HG03103 (cell line): Measurements from ENCODE around the gene CD59.
A peak's percentile ranks its signal among the peaks of the same experiment; 100 is the strongest.
"Not testable (repeated sequence)": the region's sequence is repeated elsewhere in the genome, so short reads cannot be mapped to it uniquely, and the experiment has no call there.

Experiments used
- ATAC-seq: cut with Tn5 transposase; IDR thresholded peaks from one replicate; pipeline ENCODE4 v1.9.1; 2021; ENCODE audit warnings: low read depth; ENCODE audit not compliant: unreplicated experiment

The CD59 gene

DNA sequence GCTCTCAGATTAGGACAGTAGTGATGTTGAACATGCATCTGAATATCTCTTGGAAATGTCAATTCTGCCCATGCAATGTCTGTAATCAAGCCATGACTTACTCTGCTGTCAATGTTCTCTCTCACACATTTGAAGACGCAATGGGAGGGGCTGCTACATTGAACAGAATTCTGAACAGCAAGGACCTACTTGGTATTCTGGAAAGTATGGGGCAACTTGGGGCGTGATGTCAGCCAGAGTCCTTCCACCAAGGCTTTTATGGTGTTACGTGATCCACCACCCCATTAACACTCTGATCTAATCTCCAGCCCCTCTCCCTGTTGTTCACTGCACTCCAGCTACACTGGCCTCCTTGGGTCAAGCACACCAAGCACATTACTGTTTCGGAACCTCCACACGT lies 7.1 kb upstream of the CD59 start:
- ATAC-seq = no peak

DNA sequence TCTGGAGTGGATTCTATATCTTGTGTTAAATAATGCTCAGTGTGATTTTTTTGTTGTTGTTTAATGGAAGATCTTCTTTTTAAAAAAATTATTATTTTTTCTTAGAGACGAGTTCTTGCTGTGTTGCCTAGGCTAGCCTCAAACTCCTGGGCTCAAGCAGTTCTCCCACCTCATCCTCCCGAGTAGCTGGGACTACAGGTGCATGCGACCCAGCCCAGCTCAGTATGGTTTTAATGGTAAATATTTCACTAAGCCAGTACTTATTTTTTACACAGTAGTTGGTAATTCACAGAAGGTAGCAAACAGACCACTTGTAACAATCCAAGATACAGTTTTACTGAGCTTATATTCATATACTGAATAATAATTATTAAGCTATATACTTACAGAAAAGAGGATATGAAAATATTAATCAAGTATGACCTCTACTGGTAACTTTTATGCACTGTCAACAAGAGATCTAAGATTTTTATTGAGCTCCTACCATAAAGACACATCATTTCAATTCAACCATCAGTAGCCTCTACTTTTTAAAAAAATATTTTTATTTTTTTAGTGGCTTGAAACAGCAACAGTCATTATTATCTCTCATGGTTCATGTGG lies 6.1 kb upstream of the CD59 start:
- ATAC-seq = no peak

DNA sequence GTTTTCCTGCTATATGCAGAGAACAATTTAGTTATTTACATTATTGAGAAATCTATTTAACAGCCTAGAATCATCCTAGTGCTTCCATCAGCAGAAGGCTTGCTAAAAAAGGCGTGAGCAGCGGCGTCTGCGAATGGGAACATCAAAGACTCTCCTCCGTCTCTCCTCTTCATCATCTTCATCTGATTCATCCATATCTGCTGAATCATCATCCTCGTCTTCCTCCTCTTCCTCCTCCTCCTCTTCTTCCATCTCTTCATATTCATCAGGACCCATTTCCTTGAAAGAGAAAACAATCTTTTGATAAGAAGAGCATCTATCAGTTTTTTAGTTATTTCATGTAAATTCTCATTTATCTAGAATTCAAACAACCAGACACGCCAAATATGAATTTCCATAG lies 5.6 kb upstream of the CD59 start:
- no peak for ATAC-seq

DNA sequence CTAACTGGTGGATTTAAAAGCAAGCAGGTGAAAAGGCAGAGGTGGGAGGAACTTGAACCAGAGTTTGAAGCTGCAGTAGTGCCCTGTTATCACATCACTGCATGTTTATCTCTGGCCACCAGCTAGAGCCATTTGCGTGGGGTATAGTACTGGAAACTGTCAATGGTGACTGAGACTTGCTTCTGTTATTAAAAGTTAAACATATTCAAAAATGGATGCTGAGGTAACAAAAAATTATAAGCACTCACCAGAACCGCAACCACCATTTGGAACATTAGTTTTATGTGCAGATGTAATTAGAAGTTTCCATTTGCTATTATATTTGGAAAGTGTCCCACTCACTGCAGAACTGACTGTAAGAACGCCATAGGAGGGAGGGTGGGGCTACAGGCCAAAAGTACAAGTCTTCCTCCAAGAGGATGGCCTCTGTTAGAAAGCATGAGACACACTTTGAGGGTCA lies 1.2 kb upstream of the CD59 start:
- ATAC-seq = no peak

DNA sequence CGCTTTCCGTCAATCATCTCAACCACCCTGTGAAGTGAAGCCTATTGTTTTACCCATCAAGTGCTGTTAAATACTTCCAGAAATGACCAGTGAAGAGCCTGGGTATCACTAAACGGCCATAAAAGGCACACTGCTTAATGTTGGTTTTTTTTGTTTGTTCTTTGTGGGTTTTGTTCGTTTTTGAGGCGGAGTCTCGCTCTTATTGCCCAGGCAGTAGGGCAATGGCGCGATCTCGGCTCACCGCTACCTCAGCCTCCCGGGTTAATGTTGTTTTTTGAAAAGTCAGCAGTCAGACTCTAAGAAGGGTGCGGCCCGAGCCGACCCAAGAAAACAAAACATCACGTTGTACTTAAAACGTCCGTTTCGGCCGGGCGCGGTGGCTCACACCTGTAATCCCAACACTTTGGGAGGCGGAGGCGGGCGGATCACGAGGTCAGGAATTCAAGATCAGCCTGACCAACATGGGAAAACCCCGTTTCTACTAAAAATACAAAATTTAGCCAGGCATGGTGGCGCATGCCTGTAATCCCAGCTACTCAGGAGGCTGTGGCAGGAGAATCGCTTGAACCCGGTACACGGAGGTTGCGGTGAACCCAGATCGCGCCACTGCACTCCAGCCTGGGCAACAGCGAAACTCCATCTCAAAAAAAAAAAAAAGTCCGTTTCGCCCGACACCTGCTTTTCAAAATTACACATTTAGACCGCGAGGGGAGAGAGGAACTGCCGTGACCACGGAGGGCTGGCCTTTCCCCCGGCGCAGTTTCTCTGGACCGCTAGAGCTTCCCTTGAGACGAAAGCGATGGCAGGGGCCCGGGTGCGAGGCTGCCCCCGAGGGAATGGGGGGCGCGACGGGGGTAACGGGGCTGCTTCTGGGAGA lies 714 bp downstream of the CD59 start:
- ATAC-seq = peak; percentile 36

DNA sequence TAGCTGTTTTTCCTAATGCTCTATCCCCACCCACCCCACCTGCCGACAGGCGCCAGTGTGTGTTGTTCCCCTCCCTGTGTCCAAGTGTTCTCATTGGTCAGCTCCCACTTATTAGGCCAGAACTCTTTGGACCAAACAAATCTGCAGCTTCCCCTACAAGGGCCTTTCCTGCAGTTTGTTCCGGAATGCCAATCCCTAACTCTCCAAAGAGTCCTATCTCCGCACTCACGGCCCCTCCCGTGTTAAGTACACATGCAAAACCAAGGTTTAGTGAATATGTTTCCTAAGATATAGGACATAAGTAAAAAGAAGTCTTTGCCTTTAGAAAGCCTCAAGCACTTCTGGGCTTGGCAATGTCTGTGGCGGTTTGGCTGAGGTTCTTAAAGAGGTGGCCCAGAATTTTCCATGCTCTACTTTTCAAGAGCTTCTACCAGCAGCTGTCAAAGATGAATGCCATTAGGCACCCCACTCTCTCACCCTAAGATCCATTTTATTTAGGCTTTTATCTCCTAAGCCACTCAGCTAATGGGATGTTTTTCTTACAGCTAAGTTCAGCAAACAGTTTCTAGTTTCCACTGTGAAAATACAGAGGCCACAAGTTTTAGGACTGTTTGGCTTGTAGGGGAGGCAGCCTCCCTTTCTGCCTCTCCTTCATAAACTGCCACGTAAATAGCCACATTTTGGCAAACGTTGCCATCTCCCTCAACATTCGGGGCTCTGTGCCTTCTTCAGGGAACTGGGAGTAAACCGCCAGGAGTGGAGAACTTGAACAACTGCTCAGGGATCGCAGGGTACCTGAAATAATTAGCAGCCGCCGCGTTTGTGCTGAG lies 1.6 kb downstream of the CD59 start:
- no peak for ATAC-seq

DNA sequence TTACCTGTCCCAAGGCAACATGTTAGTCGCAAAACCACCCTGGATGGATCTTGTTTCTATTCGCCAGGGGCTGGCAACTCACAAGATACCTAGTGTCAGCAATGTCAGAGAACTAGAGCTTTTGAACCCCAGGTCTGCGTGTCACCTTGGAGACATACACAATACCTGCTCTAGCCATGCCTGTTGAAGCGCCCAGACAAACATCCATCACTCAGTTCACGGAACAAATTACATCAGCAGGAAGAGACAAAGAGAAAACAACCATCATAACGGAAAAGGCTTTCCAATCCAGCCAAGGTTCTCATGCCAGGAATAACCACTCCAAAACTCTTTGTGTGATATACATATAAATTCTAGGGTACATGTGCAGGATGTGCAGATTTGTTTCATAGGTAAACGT lies 2.2 kb downstream of the CD59 start:
- no peak for ATAC-seq

DNA sequence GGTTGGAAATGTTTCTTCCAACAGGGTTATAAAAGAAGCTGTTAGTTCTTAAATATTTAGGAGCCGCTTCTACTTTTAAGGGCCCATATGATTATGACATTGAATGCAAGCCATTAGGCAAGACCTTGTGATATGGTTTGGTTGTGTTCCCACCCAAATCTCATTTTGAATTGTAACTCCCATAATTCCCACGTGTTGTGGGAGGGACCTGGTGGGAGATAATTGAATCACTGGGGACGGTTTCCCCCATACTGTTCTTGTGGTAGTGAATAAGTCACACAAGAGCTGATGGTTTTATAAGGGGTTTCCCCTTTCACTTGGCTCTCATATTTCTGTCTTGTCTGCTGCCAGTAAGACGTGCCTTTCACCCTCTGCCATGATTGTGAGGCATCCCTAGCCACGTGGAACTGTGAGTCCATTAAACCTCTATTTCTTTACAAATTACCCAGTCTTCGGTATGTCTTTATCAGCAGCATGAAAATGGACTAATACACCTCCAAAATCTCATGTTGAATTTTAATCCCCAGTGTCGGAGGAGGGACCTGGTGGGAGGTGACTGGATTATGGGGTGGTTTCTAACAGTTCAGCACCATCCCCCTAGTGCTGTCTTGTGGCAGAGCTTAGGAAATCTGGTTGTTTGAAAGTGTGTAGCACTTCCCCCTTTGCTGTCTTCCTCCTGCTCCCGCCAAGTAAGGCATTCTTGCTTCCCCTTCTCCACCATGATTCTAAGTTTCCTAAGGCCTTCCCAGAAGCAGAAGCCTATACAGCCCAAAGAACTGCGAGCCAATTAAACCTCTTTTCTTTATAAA lies 4.3 kb downstream of the CD59 start:
- no peak for ATAC-seq

DNA sequence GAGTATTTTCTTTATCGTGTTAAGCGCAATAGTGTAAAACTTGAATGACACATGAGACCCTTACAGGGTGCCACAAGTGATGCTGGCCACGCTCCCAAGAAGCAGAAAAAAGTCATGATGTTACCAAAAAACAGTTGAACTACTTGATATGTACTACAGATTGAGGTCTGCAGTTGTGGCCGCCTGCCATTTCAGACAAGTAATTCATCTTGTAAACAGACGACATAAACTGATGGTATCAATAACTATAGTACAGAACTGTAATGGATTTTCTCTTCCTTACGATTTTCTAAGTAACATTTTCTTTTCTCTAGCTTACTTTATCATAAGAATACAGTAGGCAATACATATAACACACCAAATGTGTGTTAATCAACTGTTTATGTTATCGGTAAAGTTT lies 5.5 kb downstream of the CD59 start:
- ATAC-seq = no peak

DNA sequence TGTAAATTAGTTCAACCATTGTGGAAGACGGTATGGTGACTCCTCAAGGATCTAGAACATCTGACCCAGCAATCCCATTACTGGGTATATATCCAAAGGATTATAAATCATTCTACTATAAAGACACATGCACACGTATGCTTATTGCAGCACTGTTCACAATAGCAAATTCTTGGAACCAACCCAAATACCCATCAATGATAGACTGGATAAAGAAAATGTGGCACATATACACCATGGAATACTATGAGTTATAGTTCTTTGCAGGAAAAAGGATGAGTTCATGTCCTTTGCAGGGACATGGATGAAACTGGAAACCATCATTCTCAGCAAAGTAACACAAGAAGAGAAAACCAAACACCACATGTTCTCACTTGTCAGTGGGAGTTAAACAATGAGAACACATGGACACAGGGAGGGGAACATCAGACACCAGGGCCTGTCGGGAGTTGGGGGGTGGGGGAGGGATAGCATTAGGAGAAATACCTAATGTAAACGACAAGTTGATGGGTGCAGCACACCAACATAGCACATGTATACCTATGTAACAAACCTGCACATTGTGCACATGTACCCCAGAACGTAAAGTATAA lies 7.1 kb downstream of the CD59 start:
- not testable (repeated sequence) for ATAC-seq

DNA sequence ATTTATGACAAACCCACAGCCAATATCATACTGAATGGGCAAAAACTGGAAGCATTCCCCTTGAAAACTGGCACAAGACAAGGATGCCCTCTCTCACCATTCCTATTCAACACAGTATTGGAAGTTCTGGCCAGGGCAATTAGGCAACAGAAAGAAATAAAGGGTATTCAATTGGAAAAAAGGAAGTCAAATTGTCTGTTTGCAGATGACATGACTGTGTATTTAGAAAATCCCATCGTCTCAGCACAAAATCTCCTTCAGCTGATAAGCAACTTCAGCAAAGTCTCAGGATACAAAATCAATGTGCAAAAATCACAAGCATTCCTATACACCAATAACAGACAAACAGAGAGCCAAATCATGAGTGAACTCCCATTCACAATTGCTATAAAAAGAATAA lies 8.7 kb downstream of the CD59 start:
- ATAC-seq = not testable (repeated sequence)

DNA sequence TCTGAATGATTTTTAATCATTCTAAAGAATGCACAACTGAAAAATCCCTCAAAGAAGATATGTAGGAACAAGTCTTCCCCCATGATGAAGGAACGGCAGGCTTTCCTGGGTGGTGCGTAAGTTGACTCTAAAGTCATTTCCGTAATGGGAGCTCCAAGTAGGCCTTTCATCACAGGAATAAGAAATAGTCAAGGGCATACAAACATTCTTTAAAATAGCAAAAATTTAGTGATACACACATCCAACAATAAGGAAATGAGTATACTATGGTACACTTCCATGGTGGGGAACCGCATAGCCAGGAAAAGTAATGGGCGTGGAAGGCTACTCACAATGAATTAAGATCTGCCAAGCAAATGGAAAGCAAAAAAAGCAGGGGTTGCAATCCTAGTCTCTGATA lies 10.7 kb downstream of the CD59 start:
- ATAC-seq = no peak

DNA sequence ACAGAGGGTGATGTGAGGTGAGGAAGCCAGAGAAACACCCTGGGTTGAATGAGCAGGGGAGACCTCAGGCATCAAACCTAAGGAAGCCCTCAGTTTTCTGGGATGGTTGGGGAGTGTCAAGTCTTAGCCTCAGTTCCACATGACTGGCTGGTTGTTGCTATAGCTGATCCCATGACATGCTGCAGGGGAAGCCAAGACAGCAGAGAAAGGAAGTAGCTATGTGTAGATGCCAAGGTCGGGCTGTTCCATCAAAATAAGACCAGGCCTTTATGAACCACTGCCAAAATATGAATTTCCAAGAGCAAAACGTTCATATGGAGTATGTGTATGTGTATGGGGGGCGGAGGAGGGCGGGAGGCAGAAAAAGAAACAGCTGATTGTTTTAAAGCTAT lies 11.6 kb downstream of the CD59 start:
- no peak for ATAC-seq

DNA sequence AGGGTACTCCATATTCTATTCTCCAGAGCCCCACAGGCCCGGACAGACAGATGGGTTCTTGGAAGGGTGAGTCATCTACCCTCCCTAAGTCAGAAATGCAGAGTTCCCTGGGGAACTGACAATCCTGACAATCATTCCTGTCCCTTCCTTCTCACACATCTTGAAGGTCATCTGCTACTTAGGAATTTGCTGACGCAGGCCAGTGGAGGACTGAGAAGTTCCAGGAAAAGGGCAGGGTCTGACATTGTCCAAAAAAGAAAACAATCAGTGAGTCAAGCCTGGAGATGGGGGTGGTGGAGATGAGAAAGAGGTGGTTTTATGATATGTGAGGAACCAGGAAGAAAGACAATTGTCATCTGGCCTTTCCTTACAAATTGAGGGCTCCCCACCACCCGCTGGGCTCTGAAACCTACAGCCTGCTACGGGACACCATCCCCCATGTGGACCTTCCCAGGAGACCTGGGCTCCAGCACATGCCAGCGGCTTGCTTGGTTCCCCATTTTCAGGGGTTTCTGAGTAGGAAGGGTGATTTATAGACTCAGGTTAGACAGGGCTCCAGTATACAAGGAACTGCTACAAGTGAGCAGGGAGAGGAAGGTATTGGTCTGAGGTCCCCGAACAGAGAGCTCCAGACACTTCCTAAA lies 12.9 kb downstream of the CD59 start:
- ATAC-seq = no peak

DNA sequence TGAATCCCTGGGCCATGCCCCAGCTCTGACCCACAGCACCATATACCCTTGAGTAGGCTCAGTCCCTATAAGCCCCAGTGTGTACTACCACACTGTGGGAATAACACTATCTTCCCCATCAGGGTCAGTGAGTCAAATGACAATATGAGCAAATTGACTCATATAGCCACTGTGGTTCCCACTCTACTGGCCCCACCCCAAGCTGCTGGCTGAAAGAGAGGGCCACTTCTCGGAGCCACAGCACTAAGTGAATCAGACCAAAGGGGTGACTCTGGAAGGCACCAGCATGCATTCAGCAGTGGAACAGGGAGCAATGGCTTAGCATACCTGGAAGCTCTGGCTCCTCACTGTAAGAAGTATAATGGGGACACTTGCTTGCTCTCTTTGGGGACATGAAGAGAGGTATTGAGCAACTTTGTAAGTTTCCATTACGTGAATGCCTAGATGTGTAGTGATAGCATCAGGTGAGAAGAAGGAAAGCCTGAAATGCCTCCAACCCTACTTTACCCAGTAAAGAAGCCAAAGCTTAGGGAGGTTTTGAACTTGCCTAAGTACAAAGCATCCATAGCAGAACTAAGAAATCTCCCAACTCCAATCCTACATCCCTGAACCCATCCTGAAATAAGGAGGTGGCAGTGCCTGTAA lies 13.5 kb downstream of the CD59 start:
- peak; percentile 57 for ATAC-seq

DNA sequence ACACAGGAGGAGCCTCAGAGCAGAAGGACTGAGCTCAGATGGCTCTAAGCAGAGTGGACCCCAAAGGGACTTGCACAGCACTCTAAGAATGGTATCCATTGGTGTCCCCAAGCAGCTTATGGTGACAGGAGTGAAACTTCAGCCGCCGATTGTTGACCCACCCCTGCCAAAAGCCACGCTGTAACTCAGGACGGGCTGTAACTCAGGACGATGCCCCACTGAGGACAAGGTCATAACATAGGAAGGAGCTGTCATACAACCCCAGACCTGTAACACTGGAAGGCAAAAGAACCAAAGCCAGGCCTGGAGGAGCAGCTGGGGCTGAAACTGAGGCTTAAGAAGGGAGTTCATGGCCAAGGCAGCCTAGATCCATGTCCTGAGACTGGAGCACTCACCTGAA lies 14.2 kb downstream of the CD59 start:
- ATAC-seq = no peak

DNA sequence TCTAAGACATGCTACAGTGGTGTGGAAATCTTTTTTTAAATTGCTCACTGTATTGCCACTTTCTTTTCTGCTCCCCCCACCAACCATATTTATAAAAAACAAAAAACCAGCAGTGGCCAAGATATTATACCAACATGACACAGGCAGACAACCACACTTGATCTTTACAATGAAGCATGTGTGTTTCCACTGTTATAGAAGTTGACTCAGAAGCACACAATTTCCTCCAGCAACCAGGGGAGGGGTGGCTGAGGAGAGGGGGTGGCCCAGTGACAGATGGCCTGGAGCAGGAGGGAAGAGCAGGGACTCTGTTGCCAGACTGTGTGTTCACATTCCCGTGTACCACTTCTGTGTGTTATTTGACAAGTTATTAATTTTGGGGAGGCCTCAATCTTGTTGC lies 14.8 kb downstream of the CD59 start:
- ATAC-seq = no peak

DNA sequence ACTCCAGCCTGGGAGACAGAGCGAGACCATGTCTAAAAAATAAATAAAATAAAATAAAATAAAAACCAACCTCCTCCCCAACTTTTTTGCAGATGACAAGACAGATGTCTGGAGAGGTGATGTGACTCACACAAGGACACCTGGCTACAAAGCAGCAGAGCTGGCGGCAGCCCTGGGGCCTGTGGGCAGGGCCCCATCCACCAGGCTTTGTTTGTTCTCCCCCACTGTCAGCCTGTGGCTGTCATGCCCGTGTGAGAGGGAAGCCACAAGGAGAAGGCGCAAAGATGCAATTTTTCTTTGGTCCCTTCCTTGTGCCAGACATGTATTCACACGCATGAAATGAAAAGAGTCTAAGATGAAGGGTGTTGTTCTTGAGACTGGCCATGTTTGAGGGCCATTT lies 16.6 kb downstream of the CD59 start:
- no peak for ATAC-seq

DNA sequence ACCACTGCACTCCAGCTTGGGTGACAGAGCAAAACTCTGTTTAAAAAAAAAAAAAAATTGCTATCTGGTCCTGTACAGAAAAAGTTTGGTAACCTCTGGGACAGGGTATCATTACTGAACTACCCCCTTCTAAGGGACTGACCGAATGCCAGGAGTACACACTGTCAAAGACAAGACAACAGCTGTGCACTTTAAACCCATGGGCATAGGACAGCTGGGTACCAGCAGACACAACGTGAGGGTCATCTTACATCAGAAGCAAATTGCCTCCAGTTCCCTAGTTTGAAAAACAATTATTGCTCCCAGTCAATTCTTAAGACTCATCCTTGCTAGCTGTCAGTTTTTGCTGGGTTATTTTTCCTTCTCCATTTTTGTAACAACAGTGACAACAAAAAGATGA lies 17.8 kb downstream of the CD59 start:
- ATAC-seq = no peak
